ENCODE data around the gene PCDH7. TPM values are rescaled to one million over a fixed set of nuclear protein-coding genes. Genes with fewer than 3 reads are reported as not detected.

The PCDH7 gene
- polyA plus RNA-seq, 1 of the 3 experiments (the other 2 are of a cell fraction), result 0.48 TPM

DNA sequence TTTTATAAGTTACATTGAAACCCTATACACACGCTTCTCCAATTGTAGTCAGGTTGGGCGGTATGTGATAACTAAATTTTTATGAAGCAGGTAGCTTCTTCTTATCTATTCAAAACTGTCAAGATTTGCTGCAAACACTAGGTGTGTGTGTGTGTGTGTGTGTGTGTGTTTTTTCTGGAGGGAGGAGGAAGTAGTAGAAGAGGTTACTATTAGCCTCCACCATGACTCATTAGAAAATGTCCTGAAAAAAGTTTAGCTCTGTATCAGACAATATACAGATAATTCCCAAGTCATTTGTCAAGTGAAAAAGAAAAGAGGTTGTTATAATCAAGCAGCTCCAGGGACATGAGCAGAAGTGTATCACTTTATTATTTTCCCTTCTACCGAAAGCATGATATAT is 33.9 kb downstream of the PCDH7 start (continued):
- TF ChIP-seq, protein P1, sequence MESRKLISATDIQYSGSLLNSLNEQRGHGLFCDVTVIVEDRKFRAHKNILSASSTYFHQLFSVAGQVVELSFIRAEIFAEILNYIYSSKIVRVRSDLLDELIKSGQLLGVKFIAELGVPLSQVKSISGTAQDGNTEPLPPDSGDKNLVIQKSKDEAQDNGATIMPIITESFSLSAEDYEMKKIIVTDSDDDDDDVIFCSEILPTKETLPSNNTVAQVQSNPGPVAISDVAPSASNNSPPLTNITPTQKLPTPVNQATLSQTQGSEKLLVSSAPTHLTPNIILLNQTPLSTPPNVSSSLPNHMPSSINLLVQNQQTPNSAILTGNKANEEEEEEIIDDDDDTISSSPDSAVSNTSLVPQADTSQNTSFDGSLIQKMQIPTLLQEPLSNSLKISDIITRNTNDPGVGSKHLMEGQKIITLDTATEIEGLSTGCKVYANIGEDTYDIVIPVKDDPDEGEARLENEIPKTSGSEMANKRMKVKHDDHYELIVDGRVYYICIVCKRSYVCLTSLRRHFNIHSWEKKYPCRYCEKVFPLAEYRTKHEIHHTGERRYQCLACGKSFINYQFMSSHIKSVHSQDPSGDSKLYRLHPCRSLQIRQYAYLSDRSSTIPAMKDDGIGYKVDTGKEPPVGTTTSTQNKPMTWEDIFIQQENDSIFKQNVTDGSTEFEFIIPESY (IDR thresholded peaks at IDR 0.05; ENCODE audit: borderline replicate concordance, low read depth), result no peak

DNA sequence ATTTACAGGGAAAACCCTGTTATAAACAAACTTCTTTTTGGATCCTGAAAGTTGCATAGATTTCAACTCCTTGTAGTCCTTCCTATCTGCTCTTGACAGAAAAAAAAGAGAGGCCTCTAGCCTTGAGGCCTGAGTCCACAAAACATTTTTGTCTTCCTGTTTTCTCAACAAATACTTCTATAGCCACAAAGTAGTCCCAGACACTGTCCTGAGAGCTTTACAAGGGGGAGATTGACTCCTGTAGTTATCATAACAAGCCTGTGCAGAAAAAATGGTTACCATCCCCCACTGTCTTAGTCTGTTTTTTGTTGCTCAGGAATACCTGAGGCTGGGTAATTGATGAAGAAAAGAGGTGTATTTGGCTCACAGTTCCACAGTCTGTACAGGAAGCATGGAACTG is 35.2 kb downstream of the PCDH7 start:
- Histone ChIP-seq H3K9me3 (no peaks in the 10 kb centered on the region), H3K4me1 (ENCODE audit: control insufficient read depth in 1 of 2, insufficient read depth in 2 of 2, low read depth in 1 of 2, low read length in 1 of 2) (peaks cover 0 to 27% of the 10 kb centered on the region in 2 experiments; a peak in 2 of 4 replicates), H3K36me3 (replicated peaks in 1 of 2; ENCODE audit: control insufficient read depth in 1 of 2, insufficient read depth in 2 of 2, low read length in 1 of 2) (no peaks in the 10 kb centered on the region), H3K4me3 (ENCODE audit: low read depth in 2 of 2, low read length in 1 of 2) (no peak overlapping the region), H3K9me2 (no peaks in the 10 kb centered on the region), H3F3A (replicated peaks; ENCODE audit: insufficient read depth) (no peaks in the 10 kb centered on the region), H3K27ac (ENCODE audit: low read depth in 2 of 2, low read length in 1 of 2) (no peak overlapping the region), H2AFZ (ENCODE audit: low read depth) (0 out of 2 replicates have a peak overlapping the region, but pooled peaks have one; percentile 8), H3K79me2 (ENCODE audit: insufficient read depth) (no peaks in the 10 kb centered on the region), H4K20me1 (ENCODE audit: insufficient read depth) (no peaks in the 10 kb centered on the region), H3K4me2 (no peak overlapping the region), H3K9ac (no peak overlapping the region), H3K27me3 (ENCODE audit: insufficient read depth) (no peaks in the 10 kb centered on the region)
- POLR2A ChIA-PET, result no interaction called here
- CTCF ChIA-PET, result no interaction called here
- TF ChIP-seq, protein P1 (IDR thresholded peaks at IDR 0.05; ENCODE audit: borderline replicate concordance, low read depth), result no peak
- TF ChIP-seq MXI1 (IDR thresholded peaks at IDR 0.05; ENCODE audit: low read depth, low read length), result no peak
- TF ChIP-seq JUND (IDR thresholded peaks at IDR 0.05), result no peak
- TF ChIP-seq, protein P2, sequence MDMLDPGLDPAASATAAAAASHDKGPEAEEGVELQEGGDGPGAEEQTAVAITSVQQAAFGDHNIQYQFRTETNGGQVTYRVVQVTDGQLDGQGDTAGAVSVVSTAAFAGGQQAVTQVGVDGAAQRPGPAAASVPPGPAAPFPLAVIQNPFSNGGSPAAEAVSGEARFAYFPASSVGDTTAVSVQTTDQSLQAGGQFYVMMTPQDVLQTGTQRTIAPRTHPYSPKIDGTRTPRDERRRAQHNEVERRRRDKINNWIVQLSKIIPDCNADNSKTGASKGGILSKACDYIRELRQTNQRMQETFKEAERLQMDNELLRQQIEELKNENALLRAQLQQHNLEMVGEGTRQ (IDR thresholded peaks at IDR 0.05; ENCODE audit: borderline replicate concordance, low read depth, low read length), result no peak
- no peak for TF ChIP-seq EZH2phosphoT487 (IDR thresholded peaks at IDR 0.05; ENCODE audit: borderline replicate concordance, low read depth)
- no peak for TF ChIP-seq YY1 (IDR thresholded peaks at IDR 0.05; ENCODE audit: low read depth)
- TF ChIP-seq GATA2 (CRISPR knock-in tag; IDR thresholded peaks at IDR 0.05), result no peak
- TF ChIP-seq RAD21 (IDR thresholded peaks at IDR 0.05; ENCODE audit: low read length), result no peak
- TF ChIP-seq NFIC (IDR thresholded peaks at IDR 0.05; ENCODE audit: borderline replicate concordance), result no peak
- no peak for TF ChIP-seq FOSL2 (IDR thresholded peaks at IDR 0.05; ENCODE audit: borderline replicate concordance, low read depth)
- no peak for TF ChIP-seq EP300 (IDR thresholded peaks at IDR 0.05; ENCODE audit: borderline replicate concordance in 1 of 2, low read depth in 1 of 2, low read length in 1 of 2)
- TF ChIP-seq, protein P3, sequence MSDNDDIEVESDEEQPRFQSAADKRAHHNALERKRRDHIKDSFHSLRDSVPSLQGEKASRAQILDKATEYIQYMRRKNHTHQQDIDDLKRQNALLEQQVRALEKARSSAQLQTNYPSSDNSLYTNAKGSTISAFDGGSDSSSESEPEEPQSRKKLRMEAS (IDR thresholded peaks at IDR 0.05; ENCODE audit: low read depth), result no peak
- TF ChIP-seq TCF12 (IDR thresholded peaks at IDR 0.05), result no peak
- no peak for TF ChIP-seq CHD2 (IDR thresholded peaks at IDR 0.05; ENCODE audit: low read length, partially characterized antibody)
- no peak for TF ChIP-seq FOXJ3 (CRISPR knock-in tag; IDR thresholded peaks at IDR 0.05)
- no peak for TF ChIP-seq RXRA (IDR thresholded peaks at IDR 0.05; ENCODE audit: borderline replicate concordance, low read depth)
- no peak for DNase-seq

Measured in SK-N-SH (cell line).